CD14-positive monocyte (primary cell): ENCODE measurements around the gene ZFHX3. TPM values are rescaled to one million over a fixed set of nuclear protein-coding genes. Genes with fewer than 3 reads are reported as not detected.

Source experiments
- DNase-seq, 3 donors: peaks; one replicate each; pipeline ENCODE4 v3.0.0-alpha.2; 2011 to 2022
- H2AFZ ChIP-seq: 2 replicates; pipeline ENCODE4 v1.6.0; 2012; ENCODE audit warnings: mild to moderate bottlenecking, low read depth, low read length, inconsistent platforms; ENCODE audit not compliant: insufficient read depth, poor library complexity, severe bottlenecking
- H3K27ac ChIP-seq, 2 donors: 1 replicate in 1 of 2; 2 replicates in 1 of 2; pipeline ENCODE4 v1.5.1; 2012 to 2013; ENCODE audit warnings: low read length in 2 of 2, control low read depth in 1 of 2, inconsistent platforms in 1 of 2, low read depth in 1 of 2, mild to moderate bottlenecking in 1 of 2
- H3K27me3 ChIP-seq, 2 donors: one replicate each; pipeline versions ENCODE4 v1.6.0 to v1.6.1; 2011 to 2013; ENCODE audit warnings: low read length in 2 of 2; ENCODE audit not compliant: control insufficient read depth in 2 of 2, insufficient read depth in 2 of 2
- H3K36me3 ChIP-seq, 2 donors: replicated peaks in 1 of 2; 1 replicate in 1 of 2; 2 replicates in 1 of 2; pipeline versions ENCODE4 v1.5.1 to v1.6.1; 2012 to 2013; ENCODE audit warnings: low read length in 2 of 2, control low read depth in 1 of 2, inconsistent platforms in 1 of 2, mild to moderate bottlenecking in 1 of 2; ENCODE audit not compliant: insufficient read depth in 2 of 2, control insufficient read depth in 1 of 2
- H3K4me1 ChIP-seq, 2 donors: 1 replicate in 1 of 2; 2 replicates in 1 of 2; pipeline versions ENCODE4 v1.5.1 to v1.6.1; 2012 to 2013; ENCODE audit warnings: low read length in 2 of 2, control low read depth in 1 of 2, inconsistent platforms in 1 of 2, mild to moderate bottlenecking in 1 of 2, moderate library complexity in 1 of 2; ENCODE audit not compliant: insufficient read depth in 2 of 2, control insufficient read depth in 1 of 2
- H3K4me2 ChIP-seq: replicated peaks from 2 replicates; pipeline ENCODE3; 2012; ENCODE audit warnings: low read length, moderate library complexity, mild to moderate bottlenecking; ENCODE audit not compliant: poor library complexity, severe bottlenecking; ENCODE audit errors: extremely low read depth
- H3K4me3 ChIP-seq, 3 experiments: fragments of 200-600 bp in 1 of 3; sonication (generic) in 1 of 3; replicated peaks in 1 of 3; 1 replicate in 2 of 3; 2 replicates in 1 of 3; pipeline ENCODE4 v1.5.1; 2011 to 2013; ENCODE audit warnings: low read length in 3 of 3, mild to moderate bottlenecking in 3 of 3, control low read depth in 2 of 3, low read depth in 2 of 3, inconsistent platforms in 1 of 3, moderate library complexity in 1 of 3
- H3K79me2 ChIP-seq: 2 replicates; pipeline ENCODE4 v1.6.0; 2012; ENCODE audit warnings: mild to moderate bottlenecking, control low read depth, inconsistent platforms, low read length, moderate library complexity; ENCODE audit not compliant: insufficient read depth
- H3K9ac ChIP-seq: 2 replicates; pipeline ENCODE4 v1.6.0; 2017; ENCODE audit warnings: low read length, mild to moderate bottlenecking; ENCODE audit not compliant: insufficient read depth, poor library complexity, severe bottlenecking
- H3K9me3 ChIP-seq, 2 donors: replicated peaks in 1 of 2; 1 replicate in 1 of 2; 2 replicates in 1 of 2; pipeline versions ENCODE4 v1.5.1 to v1.6.1; 2012 to 2013; ENCODE audit warnings: low read length in 2 of 2, control low read depth in 1 of 2; ENCODE audit not compliant: control insufficient read depth in 1 of 2, insufficient read depth in 1 of 2
- H4K20me1 ChIP-seq: 2 replicates; pipeline ENCODE4 v1.6.0; 2012; ENCODE audit warnings: mild to moderate bottlenecking, low read length, control low read depth, moderate library complexity; ENCODE audit not compliant: insufficient read depth
- H3K27ac Mint-ChIP-seq, 7 donors: one replicate each; pipeline ENCODE4 v1.8.0; 2020; ENCODE audit warnings: mild to moderate bottlenecking in 7 of 7, mixed read lengths in 7 of 7, moderate library complexity in 6 of 7, inconsistent platforms in 2 of 7
- H3K27me3 Mint-ChIP-seq, 3 donors: one replicate each; pipeline ENCODE4 v1.8.0; 2021 to 2022; ENCODE audit warnings: low read depth in 3 of 3, mild to moderate bottlenecking in 3 of 3, mixed read lengths in 3 of 3, moderate library complexity in 3 of 3, inconsistent platforms in 1 of 3
- H3K36me3 Mint-ChIP-seq, 2 donors: one replicate each; pipeline ENCODE4 v1.8.0; 2020; ENCODE audit warnings: mixed read lengths in 2 of 2, inconsistent platforms in 1 of 2, mild to moderate bottlenecking in 1 of 2
- H3K4me1 Mint-ChIP-seq: one replicate; pipeline ENCODE4 v1.8.0; 2020; ENCODE audit warnings: mild to moderate bottlenecking, mixed read lengths
- H3K4me3 Mint-ChIP-seq, 2 donors: one replicate each; pipeline ENCODE4 v1.8.0; 2020; ENCODE audit warnings: mild to moderate bottlenecking in 2 of 2, mixed read lengths in 2 of 2, moderate library complexity in 1 of 2
- H3K9me3 Mint-ChIP-seq, 7 donors: one replicate each; pipeline ENCODE4 v1.8.0; 2020 to 2022; ENCODE audit warnings: mixed read lengths in 7 of 7, mild to moderate bottlenecking in 6 of 7, moderate library complexity in 6 of 7, inconsistent platforms in 2 of 7
- CTCF ChIP-seq: fragments of 200-600 bp; IDR thresholded peaks from one replicate; pipeline ENCODE4 v1.8.0; 2022; ENCODE audit warnings: antibody characterized with exemption, mild to moderate bottlenecking
- WGBS: methylation state at CpG from one replicate; pipeline ENCODE4 v1.1.5; 2013; ENCODE audit warnings: missing lambda C conversion rate; ENCODE audit not compliant: insufficient coverage; 5-methylcytosine and 5-hydroxymethylcytosine counted together
- intact Hi-C, 2 donors: fragments of 100-400 bp; cut with micrococcal nuclease; formaldehyde crosslinking; loops; one replicate each; pipeline versions ENCODE4 v1.15.0 to v1.15.1; 2023
- polyA plus RNA-seq, 3 donors: library from polyadenylated mRNA; depleted of rRNA in 1 of 3; unstranded in 2 of 3; stranded (reverse) in 1 of 3; fragments of 300-500 nt in 2 of 3; fragments of >200 nt in 1 of 3; fragmentation: Illumina TruSeq in 2 of 3; gene quantifications; 1 replicate in 2 of 3; 2 replicates in 1 of 3; pipeline ENCODE4 v1.2.3, GENCODE V29; 2012 to 2021

Gene ZFHX3
- polyA plus RNA-seq, 3 donors: 0.42 to 4.2 (median 0.43) TPM

GRCh38 chr16:72937360-72937759, 110.6 kb downstream of the ZFHX3 start:
- Histone ChIP-seq H3K79me2 (peaks cover 3% of the 10 kb centered on the region), H4K20me1 (no peaks in the 10 kb centered on the region), H3K36me3 (no peaks in the 10 kb centered on the region), H3K9me3 (no peaks in the 10 kb centered on the region), H2AFZ (no peak overlapping the region), H3K4me3 (no peak overlapping the region), H3K27ac (no peak overlapping the region), H3K27me3 (no peaks in the 10 kb centered on the region), H3K4me2 (no peak overlapping the region), H3K9ac (no peak overlapping the region), H3K4me1 (peaks cover 38 to 42% of the 10 kb centered on the region in 2 donors)
- H3K4me3 Mint-ChIP-seq: no peak overlapping the region
- H3K4me1 Mint-ChIP-seq: peaks cover 45% of the 10 kb centered on the region
- DNase-seq: peak in 1 of 3 donors; percentile 41
- H3K27ac Mint-ChIP-seq: peak overlapping the region in 2 of 7 donors; percentile 80 to 88
- WGBS: 96% methylated on average over 6 of the region's 9 CpGs
- intact Hi-C loops: loop anchor here (10.0 kb wide), 2 partner anchors 107 to 733 kb away; partner anchors contain the start of gene ZFHX3 (in 1 of the 2)
- H3K9me3 Mint-ChIP-seq: no peaks in the 10 kb centered on the region
- TF ChIP-seq CTCF: no peak
- H3K27me3 Mint-ChIP-seq: peaks cover 0 to 2% (median 0%) of the 10 kb centered on the region in 3 donors
- H3K36me3 Mint-ChIP-seq: peaks cover 25 to 29% of the 10 kb centered on the region in 2 donors

- Mint-ChIP-seq H3K27ac (peak overlapping the region in 2 of 7 donors; percentile 53 to 64), H3K4me3 (no peak overlapping the region), H3K36me3 (peaks cover 20 to 25% of the 10 kb centered on the region in 2 donors), H3K27me3 (no peaks in the 10 kb centered on the region), H3K9me3 (no peaks in the 10 kb centered on the region), H3K4me1 (peaks cover 54% of the 10 kb centered on the region)
- H2AFZ ChIP-seq: no peak overlapping the region
- no peak overlapping the region for H3K27ac ChIP-seq
- no peak for DNase-seq
- no peak overlapping the region for H3K4me3 ChIP-seq
- H4K20me1 ChIP-seq: no peaks in the 10 kb centered on the region
- H3K4me2 ChIP-seq: no peak overlapping the region
- H3K4me1 ChIP-seq: peaks cover 44 to 51% of the 10 kb centered on the region in 2 donors
- WGBS: 92% methylated on average over 2 of the region's 2 CpGs
- peaks cover 3% of the 10 kb centered on the region for H3K79me2 ChIP-seq
- H3K27me3 ChIP-seq: no peaks in the 10 kb centered on the region
- H3K36me3 ChIP-seq: no peaks in the 10 kb centered on the region
- no peaks in the 10 kb centered on the region for H3K9me3 ChIP-seq
- no peak for TF ChIP-seq CTCF
- intact Hi-C loops: loop anchor here (10.0 kb wide), 2 partner anchors 108 to 732 kb away; partner anchors contain the start of gene ZFHX3 (in 1 of the 2)
- H3K9ac ChIP-seq: no peak overlapping the region
Observed at GRCh38 chr16:72936408-72936807, 111.5 kb downstream of the ZFHX3 start.
